GM21526 (cell line): ENCODE measurements around the gene DIP2B.

ENCODE experiments used
- ATAC-seq: cut with Tn5 transposase; IDR thresholded peaks from one replicate; pipeline ENCODE4 v1.9.1; 2021; ENCODE audit warnings: moderate library complexity; ENCODE audit not compliant: unreplicated experiment, low FRiP score

The DIP2B gene

GRCh38 chr12:50787618-50788017 lies 282.8 kb downstream of the DIP2B start:
- no peak for ATAC-seq

GRCh38 chr12:50788561-50788960 lies 283.8 kb downstream of the DIP2B start:
- ATAC-seq = no peak

GRCh38 chr12:50790081-50790480 lies 285.3 kb downstream of the DIP2B start:
- ATAC-seq = no peak
